OCI-LY7 (cell line): ENCODE measurements around the gene TTC33.

Experiments
- EZH2phosphoT487 ChIP-seq: fragments of 200-600 bp; sonication (generic); IDR thresholded peaks from 2 replicates; pipeline ENCODE4 v1.6.1; 2018; ENCODE audit warnings: low read depth, borderline replicate concordance, mild to moderate bottlenecking, mixed run types, antibody characterized with exemption, low read length, moderate library complexity, mixed read lengths
- TF ChIP-seq, protein P1 (sequence below): fragments of 200-600 bp; sonication (generic); conservative IDR thresholded peaks from 2 replicates; pipeline ENCODE4 v1.5.1; 2014; ENCODE audit warnings: mild to moderate bottlenecking, antibody characterized with exemption, low read length, moderate library complexity, mixed read lengths

DNA sequence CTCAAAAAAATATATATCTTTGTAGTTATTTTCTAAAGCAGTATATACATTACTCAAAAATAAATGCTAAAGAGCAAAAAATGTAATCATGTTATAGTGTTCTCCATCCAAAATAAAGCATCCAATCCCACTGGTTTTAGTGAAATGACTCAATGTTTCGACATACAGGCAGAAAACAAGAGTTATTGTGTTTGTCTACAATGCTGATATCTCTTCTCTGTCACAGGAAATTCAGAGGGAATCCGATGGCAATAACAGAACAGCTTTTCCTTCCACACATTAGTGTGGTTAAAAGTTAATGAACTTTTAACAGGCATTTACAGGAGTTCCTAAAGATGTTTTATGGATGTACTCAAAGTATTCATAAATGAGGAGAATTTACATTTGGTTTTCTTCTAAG is 12.0 kb downstream of the TTC33 start:
- TF ChIP-seq, protein P1, sequence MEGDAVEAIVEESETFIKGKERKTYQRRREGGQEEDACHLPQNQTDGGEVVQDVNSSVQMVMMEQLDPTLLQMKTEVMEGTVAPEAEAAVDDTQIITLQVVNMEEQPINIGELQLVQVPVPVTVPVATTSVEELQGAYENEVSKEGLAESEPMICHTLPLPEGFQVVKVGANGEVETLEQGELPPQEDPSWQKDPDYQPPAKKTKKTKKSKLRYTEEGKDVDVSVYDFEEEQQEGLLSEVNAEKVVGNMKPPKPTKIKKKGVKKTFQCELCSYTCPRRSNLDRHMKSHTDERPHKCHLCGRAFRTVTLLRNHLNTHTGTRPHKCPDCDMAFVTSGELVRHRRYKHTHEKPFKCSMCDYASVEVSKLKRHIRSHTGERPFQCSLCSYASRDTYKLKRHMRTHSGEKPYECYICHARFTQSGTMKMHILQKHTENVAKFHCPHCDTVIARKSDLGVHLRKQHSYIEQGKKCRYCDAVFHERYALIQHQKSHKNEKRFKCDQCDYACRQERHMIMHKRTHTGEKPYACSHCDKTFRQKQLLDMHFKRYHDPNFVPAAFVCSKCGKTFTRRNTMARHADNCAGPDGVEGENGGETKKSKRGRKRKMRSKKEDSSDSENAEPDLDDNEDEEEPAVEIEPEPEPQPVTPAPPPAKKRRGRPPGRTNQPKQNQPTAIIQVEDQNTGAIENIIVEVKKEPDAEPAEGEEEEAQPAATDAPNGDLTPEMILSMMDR = no peak
- TF ChIP-seq EZH2phosphoT487 = no peak
